CD1c-positive myeloid dendritic cell (primary cell): Measurements from ENCODE around the gene SIAH3.

Experiments
- DNase-seq: peaks from one replicate; pipeline ENCODE4 v3.0.0-alpha.2; 2016; ENCODE audit errors: extremely low spot score

Gene SIAH3

DNA sequence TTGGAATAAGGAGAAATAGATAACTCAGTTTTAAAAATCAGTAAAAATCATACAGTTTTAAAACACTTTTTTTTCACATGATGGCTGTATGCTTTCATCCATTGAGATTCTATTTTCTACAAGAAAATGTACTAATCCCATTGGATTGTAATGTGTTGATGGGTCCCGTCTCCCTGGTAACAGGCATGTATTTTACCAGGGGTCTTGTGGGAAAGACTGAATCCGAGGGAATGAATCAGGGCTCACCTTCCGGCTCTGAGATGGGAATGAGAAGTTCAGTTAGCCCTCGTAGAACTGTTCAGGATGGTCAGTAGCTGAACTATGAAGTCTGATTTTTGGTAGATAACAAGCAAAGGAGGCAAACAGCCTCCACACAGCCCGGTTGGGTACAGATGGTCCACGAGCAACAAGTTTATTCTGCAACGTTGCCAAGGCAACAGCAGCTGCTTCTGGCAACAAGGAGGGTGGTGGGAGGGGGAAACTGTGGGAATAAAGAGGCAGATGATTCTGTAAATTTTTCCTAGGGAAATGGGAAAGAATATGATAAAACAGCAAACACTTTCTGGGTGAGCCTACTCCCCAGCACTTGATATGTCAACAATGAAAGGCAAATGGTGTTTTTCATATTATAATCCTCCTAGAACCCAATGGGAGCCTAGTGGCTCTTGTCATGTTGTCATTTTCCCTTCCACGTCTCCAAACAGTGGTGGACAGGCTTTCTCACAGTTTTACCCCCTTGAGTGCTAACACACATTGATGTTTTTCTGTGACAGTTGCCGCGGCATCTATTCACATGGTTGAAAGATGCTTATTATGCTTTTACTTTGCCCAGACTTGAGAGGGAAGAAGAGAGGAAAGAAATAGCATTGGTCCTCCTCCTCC lies 12.4 kb upstream of the SIAH3 start:
- DNase-seq = no peak

DNA sequence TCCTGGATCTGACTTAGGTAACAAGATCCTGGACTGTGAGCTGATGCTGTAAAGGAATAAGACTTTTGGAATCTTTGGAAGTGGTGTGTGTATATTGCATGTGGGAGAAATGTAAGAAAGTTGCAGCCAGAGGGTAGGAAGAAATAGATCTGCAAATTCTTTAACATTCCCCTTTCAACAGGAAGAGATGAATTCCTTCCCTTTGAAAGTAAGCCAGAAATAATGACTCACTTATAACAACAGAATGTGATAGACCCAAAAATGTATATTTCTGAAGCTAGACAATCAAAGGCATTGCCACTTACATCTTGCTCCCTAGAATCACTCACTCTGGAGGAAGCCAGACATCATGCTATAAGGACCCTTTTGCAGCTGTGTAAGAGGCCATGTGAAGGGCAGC lies 9.8 kb upstream of the SIAH3 start:
- DNase-seq = no peak

DNA sequence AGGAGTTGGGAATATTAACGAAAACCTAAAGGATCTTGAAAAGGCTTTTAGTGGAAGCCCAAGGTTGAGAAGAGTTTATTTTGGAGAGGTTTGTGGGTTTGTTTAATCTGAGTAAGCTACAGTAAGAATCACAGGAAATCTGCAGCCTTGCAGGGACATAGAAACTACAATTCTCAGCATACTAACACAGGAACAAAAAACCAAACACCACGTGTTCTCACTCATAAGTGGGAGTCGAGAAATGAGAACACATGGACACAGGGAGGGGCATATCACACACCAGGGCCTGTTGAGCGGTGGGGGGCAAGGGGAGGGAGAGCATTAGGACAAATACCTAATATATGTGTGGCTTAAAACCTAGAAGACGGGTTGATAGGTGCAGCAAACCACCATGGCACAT lies 8.7 kb upstream of the SIAH3 start:
- DNase-seq = no peak

DNA sequence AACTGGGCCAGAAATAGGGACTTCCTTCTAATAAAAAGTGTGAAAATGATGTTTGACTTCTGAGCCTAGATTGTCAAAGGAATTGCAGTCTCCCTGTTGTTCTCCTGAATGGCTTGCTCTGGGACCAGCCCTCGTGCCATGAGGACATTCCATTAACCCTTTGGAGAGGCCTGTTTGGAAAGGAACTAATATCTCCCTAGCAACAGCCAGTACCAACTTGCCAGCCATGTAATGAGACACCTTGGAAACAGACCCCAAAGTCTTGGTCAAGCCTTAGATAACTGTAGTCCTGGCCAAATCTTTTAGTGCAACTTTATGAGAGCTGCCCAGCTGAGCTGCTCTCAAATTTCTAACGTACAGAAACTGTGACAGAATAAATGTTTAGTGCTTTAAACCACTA lies 8.2 kb upstream of the SIAH3 start:
- DNase-seq = no peak

DNA sequence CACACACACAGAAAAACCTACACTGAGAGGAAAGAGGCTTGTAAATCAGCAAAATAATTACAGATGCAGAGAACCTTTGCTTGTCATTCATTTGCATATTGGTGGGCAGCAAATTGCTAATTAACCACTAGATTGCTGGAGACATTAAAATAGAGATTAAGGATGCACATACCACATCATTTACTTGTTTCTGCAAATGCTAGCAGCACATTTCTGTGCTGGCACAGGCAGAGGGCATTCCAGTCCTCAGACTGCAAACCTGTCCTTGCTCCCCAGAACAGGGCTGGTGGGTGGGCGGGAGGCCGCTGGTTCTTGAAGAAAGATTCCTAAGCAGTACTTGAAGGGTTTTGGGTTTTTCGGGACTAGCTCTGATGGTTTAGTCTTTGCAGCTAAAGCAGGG lies 941 bp upstream of the SIAH3 start:
- no peak for DNase-seq

DNA sequence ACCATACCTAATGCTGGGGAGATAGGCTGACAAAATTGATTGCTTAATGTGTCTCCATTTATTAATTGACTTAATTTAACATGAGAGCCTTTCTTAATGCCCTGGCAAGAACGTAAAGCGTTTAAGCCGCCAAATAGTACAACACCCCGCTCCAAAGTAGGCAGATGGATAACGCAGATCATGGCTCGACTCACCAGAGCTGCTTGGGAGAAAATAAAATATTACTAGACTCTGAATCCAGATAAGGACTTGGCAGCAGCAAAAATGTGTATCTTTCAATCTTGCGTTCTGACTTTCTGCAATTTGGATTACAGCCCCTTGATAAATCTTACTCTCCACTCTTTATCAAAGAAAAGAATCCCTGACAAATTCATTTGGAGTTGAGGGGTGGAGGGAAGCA lies 403 bp upstream of the SIAH3 start:
- DNase-seq = no peak

DNA sequence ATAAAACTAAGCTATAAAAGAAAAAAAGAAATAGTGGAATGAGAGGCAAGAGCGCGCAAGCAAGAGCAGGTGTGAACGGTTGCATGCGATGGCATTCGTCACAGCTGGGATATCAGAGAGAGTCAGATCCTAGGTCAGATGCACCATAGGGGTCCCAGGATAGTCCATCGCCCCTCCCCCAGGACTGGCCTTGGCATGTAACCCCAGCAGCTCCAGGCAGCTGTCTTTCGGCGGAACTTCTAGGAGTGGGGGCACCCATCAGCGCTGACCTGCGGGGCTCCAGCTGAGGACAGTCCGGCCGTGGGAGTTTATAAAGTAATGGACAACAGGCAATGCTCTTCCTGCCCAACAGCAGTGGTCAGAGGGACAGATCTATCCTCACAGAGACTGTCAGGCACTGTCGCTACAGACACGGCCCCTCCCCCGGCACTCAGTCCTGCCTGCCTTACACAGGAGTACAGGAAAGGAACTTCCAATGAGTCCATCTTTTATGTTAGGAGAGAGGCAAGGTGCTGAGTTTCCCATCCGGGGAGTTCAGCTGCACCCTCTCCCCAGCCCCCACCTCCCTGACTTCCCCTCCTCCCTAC lies 1.4 kb downstream of the SIAH3 start:
- no peak for DNase-seq

DNA sequence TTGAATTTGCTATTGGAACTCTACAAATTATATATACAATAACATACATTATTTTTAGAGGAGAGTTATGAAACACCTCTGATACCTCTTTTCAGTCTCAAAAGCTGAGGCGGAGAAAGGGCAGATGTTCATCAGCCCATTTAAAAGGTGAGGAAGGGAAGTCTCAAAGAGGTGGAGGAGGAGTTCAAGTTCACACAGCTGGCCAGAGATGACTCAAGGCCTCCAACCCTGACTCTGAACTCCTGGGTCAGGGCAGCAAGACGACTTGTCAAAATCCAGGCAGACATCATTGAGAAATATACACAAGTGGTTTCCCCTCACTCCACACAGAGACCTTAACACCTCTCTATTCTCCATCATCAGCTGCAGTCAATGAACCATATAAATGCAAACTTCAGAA lies 2.1 kb downstream of the SIAH3 start:
- no peak for DNase-seq

DNA sequence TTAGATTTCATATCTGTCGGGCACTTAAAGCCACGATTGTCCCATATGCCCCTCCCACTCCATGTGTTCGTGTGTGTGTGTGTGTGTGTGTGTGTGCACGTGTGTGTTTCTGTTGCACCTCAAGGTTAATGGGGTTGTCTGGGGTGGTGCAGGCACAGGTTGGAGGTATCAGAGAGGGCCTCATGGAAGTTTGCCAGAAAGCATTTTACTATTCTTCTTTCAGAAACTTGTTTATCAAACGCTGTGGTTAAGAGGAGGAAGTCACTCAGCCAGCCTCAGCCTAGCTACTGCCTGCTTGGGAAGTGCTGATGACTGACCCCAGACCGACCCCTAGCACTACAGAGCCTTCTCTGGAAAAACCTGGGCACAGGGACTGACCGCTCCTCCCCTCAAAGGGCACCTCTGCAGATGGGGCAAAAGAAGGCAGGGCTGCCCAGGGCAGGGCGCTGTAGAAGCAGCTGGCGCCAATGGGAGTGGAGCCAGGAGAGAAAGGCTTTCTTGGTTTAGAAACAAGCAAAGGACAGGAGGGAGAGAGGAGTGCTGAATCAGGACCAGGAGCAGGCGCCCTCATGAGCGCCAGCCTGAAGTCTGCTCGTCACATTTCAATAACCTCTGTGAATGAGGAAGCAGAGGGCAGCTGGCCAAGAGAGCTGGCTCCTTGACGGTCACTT lies 3.9 kb downstream of the SIAH3 start:
- peak; percentile 64 for DNase-seq

DNA sequence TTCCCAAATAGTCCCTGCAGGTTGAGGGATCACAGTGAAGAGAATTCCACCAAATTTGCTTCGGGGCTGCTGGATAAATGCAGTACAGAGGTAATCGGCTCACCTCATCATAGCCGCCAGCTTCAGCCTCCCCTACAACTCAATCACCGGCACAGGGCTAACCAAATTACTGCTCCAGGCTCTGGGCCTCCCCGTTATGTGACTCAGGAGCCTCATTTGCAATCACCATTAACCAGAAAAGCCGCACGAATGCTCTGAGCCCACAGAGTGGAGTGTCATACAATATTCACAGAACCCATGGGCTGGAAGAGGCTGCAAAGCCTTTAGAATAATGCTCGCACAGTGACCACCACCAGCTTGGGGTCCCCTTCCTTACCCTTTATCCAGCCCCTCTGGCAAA lies 4.9 kb downstream of the SIAH3 start:
- no peak for DNase-seq

DNA sequence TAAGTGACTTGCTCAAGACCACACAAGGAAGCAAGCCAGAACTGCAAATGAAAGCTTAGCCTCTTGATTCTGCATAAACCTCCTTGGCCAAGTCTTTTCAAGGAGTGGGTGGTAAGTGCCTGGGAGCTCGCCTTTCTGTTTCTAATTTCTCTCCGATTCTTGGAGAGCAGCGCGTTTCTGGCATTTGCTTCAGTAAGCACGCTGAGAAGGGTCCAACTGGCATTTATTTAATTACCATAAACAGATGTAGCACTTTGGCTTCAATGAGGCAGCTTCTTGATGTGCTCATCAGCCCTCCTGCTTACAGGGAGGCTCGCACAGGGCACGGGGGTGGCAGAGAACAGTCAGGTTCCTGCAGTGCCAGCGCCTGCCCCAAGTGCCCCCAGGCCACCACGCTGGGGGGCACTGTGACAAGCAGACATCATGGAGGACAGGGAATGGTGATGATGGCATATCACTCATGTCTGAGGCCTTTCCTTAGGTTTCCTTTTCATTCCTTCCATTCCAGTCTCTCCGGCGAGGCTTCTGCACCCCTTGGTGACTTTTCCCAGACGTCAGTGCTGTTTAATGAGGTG lies 13.3 kb downstream of the SIAH3 start:
- DNase-seq = no peak

DNA sequence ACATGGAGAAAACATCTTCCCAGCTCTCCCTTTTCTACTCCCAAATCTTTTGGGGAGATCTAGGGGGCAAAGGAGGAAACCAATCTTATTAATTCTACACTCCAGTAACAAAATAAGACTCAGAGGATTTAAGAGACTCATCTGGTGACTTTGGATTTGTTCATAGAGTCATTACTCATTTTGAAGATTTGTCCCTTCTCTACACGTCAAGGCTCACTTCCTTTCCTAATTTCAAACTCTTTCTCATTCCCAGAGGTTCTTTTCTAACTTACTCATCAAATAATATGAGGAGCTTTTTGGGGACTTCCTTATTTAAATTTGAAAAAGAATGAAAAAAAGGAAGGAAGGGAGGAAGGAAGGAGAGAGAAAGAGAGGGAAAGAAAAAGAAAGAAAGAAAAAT lies 14.4 kb downstream of the SIAH3 start:
- DNase-seq = peak; percentile 11

DNA sequence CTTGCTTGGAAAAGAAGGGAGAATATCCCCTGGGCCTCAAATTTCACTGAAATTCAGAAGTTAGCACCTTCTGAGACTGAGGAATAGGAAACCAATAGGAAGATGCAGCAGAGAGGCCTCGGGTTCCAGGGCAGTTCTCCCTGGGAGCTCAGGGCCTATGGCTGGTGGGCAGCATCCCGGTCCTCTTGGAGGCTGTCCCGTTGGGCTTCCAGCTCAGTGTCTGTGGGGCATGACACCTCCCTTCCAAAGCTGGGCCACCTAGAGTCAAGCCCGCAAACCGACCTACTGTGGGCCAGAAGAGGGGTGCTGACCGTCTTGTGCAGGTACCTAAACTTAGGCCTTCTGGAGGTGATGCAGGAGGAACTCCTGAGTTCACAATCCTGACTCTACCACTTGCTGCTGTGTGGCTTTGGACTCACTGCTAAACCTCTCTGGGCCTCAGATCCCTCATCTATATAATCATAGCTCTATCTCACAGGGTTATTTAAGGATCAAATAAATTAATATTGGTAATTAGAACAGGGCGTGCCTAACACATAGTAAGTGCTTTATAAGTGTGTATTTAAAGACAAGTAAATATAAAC lies 17.1 kb downstream of the SIAH3 start:
- DNase-seq = no peak

DNA sequence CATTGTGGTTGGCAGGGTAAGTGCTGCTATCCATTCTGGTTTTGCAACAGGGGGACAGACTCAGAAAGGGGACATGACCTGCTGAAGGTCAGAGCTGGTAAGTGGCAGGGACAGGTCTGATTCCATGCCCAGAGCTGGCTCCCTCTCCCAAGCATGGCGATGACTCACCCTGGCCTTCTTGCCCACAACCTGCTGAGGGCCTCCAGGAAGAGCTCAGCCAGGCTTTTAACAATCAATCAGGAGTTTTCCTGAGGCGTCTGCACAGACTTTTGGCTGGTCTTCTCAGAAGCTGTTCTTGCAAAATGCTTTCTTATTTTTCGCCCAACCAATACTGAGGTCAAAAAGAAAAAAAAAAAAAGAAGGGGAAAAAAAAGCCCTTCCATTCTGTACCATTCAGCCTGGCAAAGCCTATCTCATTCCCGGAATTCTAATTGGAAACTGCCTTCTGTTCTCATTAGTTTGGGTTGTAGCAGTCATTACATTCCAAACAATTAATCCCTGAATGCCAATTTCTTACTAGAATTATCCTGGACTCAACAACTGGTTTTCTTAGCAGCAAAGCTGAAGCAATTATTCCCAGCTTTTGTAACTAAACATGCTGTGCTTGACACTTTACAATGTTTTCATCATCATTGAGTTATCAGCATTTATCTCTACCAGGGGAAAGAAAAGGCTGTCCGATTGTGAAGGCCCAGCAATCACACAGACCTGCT lies 17.7 kb downstream of the SIAH3 start:
- no peak for DNase-seq

DNA sequence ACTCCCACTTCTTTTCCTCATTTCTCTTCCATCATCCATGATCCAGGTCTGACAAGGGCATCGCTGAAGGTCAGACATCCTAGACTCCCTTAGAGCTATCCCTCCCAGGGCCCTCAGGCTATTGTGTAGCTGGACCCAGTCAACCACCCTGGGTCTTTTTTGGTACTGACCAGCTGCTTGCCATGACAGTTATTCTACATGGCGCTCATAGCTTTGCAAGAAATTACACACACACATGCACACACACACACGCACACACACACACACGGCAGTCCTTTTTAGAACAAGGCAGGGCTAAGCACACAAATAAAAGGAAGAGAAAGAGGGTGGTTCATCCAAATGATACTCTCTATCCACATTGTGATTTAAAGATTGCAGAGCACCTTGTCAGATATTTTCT lies 18.3 kb downstream of the SIAH3 start:
- DNase-seq = no peak

DNA sequence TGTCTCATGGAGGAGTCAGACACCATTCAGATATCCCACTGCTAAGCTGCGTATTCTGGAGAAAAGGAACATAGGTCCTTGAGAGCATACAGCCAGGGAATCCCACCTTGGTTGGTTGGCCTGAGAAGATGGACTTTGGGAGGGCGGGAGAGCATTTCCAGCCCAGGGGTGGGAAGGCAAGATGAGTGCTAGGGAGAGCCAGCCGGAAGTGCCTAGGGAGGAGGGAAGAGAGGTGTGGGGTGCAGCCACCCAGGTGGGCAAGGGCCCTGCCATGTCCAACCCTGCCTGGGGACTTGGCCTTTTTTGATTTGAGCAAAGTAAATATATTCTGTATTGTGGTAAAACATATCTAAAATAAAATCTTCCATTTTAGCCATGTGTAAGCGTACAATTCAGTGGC lies 19.7 kb downstream of the SIAH3 start:
- DNase-seq = no peak

DNA sequence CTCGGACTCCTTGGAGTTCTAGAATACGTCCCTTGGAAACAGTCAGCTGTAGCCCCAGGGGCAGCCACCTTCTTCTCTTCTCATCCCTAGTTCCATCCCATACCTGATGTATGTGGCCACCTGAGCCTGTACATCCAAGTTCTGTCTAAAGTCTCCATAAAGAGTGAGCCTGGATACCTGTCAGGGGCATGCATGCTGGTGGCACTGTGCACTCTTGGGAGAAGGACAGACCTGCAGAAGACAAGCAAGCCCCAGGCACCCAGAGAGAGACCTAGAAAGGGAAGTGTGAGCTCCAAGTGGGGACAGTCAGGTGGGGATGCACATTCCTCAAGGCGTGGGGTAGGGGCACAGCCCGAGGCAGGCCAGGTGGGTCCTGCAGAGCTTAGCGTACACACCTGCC lies 21.4 kb downstream of the SIAH3 start:
- no peak for DNase-seq

DNA sequence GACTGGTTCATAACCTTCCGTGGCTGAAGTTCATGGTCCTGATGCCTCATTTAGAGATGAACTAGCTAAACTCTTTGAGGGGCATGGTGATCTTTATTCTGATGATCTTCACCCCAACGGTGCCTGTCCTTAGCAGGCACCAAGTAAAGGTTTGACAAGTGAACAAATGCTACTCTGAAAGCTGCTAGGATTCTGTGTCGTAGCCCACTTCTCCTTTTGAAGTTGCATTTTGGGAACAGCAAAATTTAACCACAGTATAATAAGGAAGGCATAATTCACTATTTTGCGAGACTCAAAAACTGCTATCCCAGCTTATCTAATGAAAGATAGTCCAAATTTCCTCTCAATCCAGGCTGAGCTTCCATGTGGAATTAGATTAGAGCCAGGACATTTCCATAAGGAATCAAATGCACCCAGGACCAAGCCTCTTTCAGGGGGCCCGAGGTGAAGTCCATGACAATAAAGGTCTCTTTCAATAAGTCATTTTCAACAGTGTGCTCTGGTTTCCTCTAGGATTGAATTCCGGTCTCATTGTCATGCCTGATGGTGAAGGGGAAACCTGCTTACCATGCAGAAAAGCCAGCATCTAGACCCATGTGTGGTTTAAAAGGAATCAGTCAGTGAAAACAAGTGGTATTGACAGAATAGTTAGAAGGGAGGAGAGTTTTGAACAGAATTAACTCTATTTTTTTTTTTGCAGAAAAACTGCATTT lies 23.1 kb downstream of the SIAH3 start:
- peak; percentile 26 for DNase-seq

DNA sequence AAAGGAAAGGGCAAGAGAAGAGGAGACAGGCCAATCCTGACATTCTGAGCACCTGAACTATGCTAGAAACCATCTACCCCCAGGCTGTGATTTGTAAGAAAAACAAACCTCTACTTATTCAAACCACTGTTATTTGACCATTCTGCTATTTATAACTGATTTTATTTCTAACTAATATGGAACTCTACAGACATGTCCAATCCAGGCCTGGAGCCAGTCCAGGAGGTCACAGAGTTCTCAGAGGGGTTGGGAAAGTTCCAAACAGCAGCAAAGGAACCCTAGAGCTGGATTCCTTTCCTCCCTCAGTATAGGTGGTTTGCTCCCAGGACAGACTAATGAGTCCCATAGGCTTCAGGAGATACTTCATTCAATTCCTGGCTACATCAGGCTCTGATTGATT lies 24.2 kb downstream of the SIAH3 start:
- DNase-seq = no peak

DNA sequence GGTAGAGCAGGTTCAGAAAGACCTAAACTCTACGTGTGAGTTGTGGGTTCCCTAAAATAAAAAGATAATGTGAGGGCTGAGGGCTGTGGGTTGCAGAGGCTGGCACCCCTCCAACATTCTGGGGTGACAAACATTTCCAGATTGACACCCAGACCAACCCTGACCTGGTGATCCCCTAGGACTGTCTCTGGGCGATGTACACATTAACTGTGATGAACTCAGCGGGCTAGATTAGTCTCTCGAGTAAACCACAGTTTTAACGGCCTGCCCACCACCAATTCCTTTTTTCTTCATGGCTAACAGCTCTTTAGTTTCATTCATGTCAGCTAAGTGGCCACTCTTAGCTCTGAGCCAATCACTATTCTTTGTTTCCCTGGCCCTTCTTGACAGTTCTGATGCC lies 24.8 kb downstream of the SIAH3 start:
- no peak for DNase-seq

DNA sequence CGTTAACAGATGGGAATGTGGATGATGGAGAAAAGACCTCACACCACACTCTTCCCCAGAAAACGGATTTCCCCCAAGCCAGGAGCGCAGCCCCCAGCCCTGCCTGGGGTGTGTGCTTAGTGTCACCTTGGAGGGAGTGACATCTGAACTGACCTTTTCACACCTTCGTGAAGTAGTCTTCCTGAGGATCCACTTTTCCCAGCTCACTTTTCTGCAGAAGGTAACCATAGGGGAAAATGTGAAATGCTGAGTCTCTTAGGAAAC lies 26.2 kb downstream of the SIAH3 start:
- DNase-seq = no peak
